Measurements from ENCODE around the gene MEDAG.

The MEDAG gene

GRCh38 chr13:30870916-30871587 is 35.0 kb upstream of the MEDAG start:
- Mint-ChIP-seq H3K27me3 (ENCODE audit: low read depth) (no peaks in the 10 kb centered on the region), H3K9me3 (no peaks in the 10 kb centered on the region), H3K36me3 (ENCODE audit: low read depth) (no peaks in the 10 kb centered on the region)

GRCh38 chr13:30871588-30872275 is 34.3 kb upstream of the MEDAG start:
- Mint-ChIP-seq H3K36me3 (ENCODE audit: low read depth) (no peaks in the 10 kb centered on the region), H3K4me1 (peaks cover 64% of the 10 kb centered on the region), H3K27ac (peak overlapping the region; percentile 81 to 92 (median 84)), H3K27me3 (ENCODE audit: low read depth) (no peaks in the 10 kb centered on the region), H3K9me3 (no peaks in the 10 kb centered on the region), H3K4me3 (peak overlapping the region in 1 of 3 experiments; percentile 44)
- TF ChIP-seq CTCF (IDR thresholded peaks at IDR 0.05; ENCODE audit: unreplicated experiment in 3 of 3), result no peak

More at GRCh38 chr13:30870916-30871587, 35.0 kb upstream of the MEDAG start:
- Mint-ChIP-seq H3K4me1 (peaks cover 71% of the 10 kb centered on the region), H3K4me3 (peak overlapping the region in 1 of 3 experiments; percentile 67), H3K27ac (peak overlapping the region; percentile 81 to 91 (median 85))
- no peak for TF ChIP-seq CTCF (IDR thresholded peaks at IDR 0.05; ENCODE audit: unreplicated experiment in 3 of 3)

DNA sequence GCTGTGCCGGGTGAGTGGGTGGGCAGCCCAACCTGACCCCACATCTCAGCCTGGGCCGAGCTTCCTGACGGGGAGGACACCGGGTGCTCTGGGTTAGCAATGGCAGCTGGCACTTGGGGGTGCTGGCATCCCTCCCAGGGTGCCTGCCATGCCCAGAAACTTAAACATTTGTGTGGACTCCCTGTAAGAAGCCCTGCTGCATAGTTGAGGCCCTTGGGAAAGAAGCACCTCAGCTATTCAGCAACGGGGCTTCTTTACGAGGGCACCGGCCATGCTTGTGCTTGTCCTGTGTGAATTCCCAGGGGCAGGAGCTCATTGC is 33.8 kb upstream of the MEDAG start:
- Mint-ChIP-seq H3K36me3 (ENCODE audit: low read depth) (no peaks in the 10 kb centered on the region), H3K27ac (peak overlapping the region; percentile 81 to 92 (median 84)), H3K9me3 (no peaks in the 10 kb centered on the region), H3K4me3 (peak overlapping the region in 1 of 3 experiments; percentile 19), H3K27me3 (ENCODE audit: low read depth) (no peaks in the 10 kb centered on the region), H3K4me1 (peaks cover 62% of the 10 kb centered on the region)
- TF ChIP-seq CTCF (IDR thresholded peaks at IDR 0.05; ENCODE audit: unreplicated experiment in 3 of 3), result no peak

GRCh38 chr13:30872685-30873461 is 33.2 kb upstream of the MEDAG start:
- H3K4me1 Mint-ChIP-seq, result peaks cover 68% of the 10 kb centered on the region
- TF ChIP-seq CTCF (IDR thresholded peaks at IDR 0.05; ENCODE audit: unreplicated experiment in 3 of 3), result no peak
- H3K4me3 Mint-ChIP-seq, result peak overlapping the region in 2 of 3 experiments; percentile 16 to 19
- H3K27me3 Mint-ChIP-seq (ENCODE audit: low read depth), result no peaks in the 10 kb centered on the region
- no peaks in the 10 kb centered on the region for H3K9me3 Mint-ChIP-seq
- H3K36me3 Mint-ChIP-seq (ENCODE audit: low read depth), result no peaks in the 10 kb centered on the region
- peak overlapping the region; percentile 81 to 92 (median 84) for H3K27ac Mint-ChIP-seq

- TF ChIP-seq CTCF (IDR thresholded peaks at IDR 0.05; ENCODE audit: unreplicated experiment in 3 of 3), result no peak
- peaks cover 68% of the 10 kb centered on the region for H3K4me1 Mint-ChIP-seq
- no peaks in the 10 kb centered on the region for H3K9me3 Mint-ChIP-seq
- no peaks in the 10 kb centered on the region for H3K27me3 Mint-ChIP-seq (ENCODE audit: low read depth)
- H3K36me3 Mint-ChIP-seq (ENCODE audit: low read depth), result no peaks in the 10 kb centered on the region
- peak overlapping the region; percentile 81 to 92 (median 84) for H3K27ac Mint-ChIP-seq
- H3K4me3 Mint-ChIP-seq, result no peak overlapping the region
Observed at GRCh38 chr13:30873499-30873898, 32.6 kb upstream of the MEDAG start.

Data from nephron (organoid).